Activated CD4-positive, CD25-positive, alpha-beta regulatory T cell (primary cell): ENCODE data around the gene ST6GALNAC6.

Source experiments
- DNase-seq, 4 experiments: peaks; one replicate each; lab custom pipeline; 2025; lab: John Stamatoyannopoulos, UW

Gene ST6GALNAC6

GRCh38 chr9:127916720-127917581, 17.5 kb upstream of the ST6GALNAC6 start, which contains the start of gene ST6GALNAC4:
Gene ST6GALNAC4, minus strand, starts transcription at chr9:127917041. Its CDS starts 622 bp downstream, at chr9:127916419.
- DNase-seq = peak; percentile 92 to 97 (median 96)

GRCh38 chr9:127915801-127916719, 16.7 kb upstream of the ST6GALNAC6 start:
- DNase-seq = no peak

- DNase-seq = no peak
Measured at GRCh38 chr9:127915325-127915752, 15.9 kb upstream of the ST6GALNAC6 start.

GRCh38 chr9:127913682-127914081, 14.3 kb upstream of the ST6GALNAC6 start:
- DNase-seq = no peak

GRCh38 chr9:127912882-127913281, 13.5 kb upstream of the ST6GALNAC6 start:
- DNase-seq = no peak

- DNase-seq = no peak
Measured at GRCh38 chr9:127912296-127912695, 12.9 kb upstream of the ST6GALNAC6 start.

- no peak for DNase-seq
Measured at GRCh38 chr9:127910613-127911205, 11.3 kb upstream of the ST6GALNAC6 start.

GRCh38 chr9:127909839-127910273, 10.5 kb upstream of the ST6GALNAC6 start:
- DNase-seq = no peak

GRCh38 chr9:127908660-127908926, 9.2 kb upstream of the ST6GALNAC6 start:
- DNase-seq = no peak

GRCh38 chr9:127907867-127908659, 8.7 kb upstream of the ST6GALNAC6 start:
- no peak for DNase-seq

- DNase-seq = peak in 2 of 4 experiments; percentile 44 to 58
Measured at GRCh38 chr9:127905788-127906191, 6.4 kb upstream of the ST6GALNAC6 start.

- DNase-seq = peak in 1 of 4 experiments; percentile 29
Measured at GRCh38 chr9:127905004-127905728, 5.8 kb upstream of the ST6GALNAC6 start.

- DNase-seq = no peak
Measured at GRCh38 chr9:127904561-127905003, 5.2 kb upstream of the ST6GALNAC6 start.

- DNase-seq = peak in 2 of 4 experiments; percentile 35 to 63
Measured at GRCh38 chr9:127903557-127904475, 4.4 kb upstream of the ST6GALNAC6 start.

GRCh38 chr9:127898433-127899127, 823 bp downstream of the ST6GALNAC6 start:
- DNase-seq = no peak

- DNase-seq = no peak
Measured at GRCh38 chr9:127897193-127897692, 2.2 kb downstream of the ST6GALNAC6 start.

- no peak for DNase-seq
Measured at GRCh38 chr9:127896395-127897192, 2.8 kb downstream of the ST6GALNAC6 start.

GRCh38 chr9:127895811-127896210, 3.6 kb downstream of the ST6GALNAC6 start:
- DNase-seq = no peak
